Choroid plexus epithelial cell (primary cell): ENCODE data around the gene TLR6.

ENCODE experiments used
- DNase-seq: peaks from one replicate; pipeline ENCODE4 v3.0.0-alpha.2; 2010; ENCODE audit warnings: low read depth
- H3K4me3 ChIP-seq: 2 replicates; pipeline ENCODE4 v1.5.1; 2011; ENCODE audit warnings: low read depth, mild to moderate bottlenecking, control low read depth, low read length, moderate library complexity
- CTCF ChIP-seq: conservative IDR thresholded peaks from 2 replicates; pipeline ENCODE4 v1.5.1; 2011; ENCODE audit warnings: low read depth, mild to moderate bottlenecking, control low read depth, inconsistent platforms, low read length, moderate library complexity

Gene TLR6

GRCh38 chr4:38837849-38838248 lies 18.8 kb downstream of the TLR6 start:
- H3K4me3 ChIP-seq: no peak overlapping the region
- DNase-seq: peak; percentile 56
- TF ChIP-seq CTCF: no peak

- DNase-seq: no peak
- TF ChIP-seq CTCF: no peak
- H3K4me3 ChIP-seq: no peak overlapping the region
Measured at GRCh38 chr4:38837334-38837733, 19.3 kb downstream of the TLR6 start.

DNA sequence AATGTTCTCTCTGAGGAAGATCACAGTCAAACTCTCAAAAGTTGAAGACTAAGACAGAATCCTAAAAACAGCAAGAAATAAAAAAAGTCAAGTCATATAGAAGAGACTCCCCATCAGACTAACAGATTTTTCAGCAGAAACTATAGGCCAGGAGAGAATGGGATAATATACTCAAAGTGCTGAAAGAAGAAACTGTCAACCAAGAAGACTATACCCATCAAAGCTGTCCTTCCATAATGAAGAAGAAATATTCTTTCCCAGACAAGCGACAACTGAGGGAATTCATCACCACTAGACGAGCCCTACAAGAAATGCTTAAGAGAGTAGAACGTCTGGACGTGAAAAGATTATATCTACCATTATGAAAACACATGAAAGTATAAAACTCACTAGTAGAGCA lies 22.0 kb downstream of the TLR6 start:
- no peak for DNase-seq
- no peak overlapping the region for H3K4me3 ChIP-seq
- TF ChIP-seq CTCF: no peak

- H3K4me3 ChIP-seq: no peak overlapping the region
- peak; percentile 25 for TF ChIP-seq CTCF
- DNase-seq: no peak
Measured at GRCh38 chr4:38832624-38833528, 23.7 kb downstream of the TLR6 start.

GRCh38 chr4:38832206-38832605 lies 24.4 kb downstream of the TLR6 start:
- no peak for TF ChIP-seq CTCF
- no peak for DNase-seq
- no peak overlapping the region for H3K4me3 ChIP-seq

DNA sequence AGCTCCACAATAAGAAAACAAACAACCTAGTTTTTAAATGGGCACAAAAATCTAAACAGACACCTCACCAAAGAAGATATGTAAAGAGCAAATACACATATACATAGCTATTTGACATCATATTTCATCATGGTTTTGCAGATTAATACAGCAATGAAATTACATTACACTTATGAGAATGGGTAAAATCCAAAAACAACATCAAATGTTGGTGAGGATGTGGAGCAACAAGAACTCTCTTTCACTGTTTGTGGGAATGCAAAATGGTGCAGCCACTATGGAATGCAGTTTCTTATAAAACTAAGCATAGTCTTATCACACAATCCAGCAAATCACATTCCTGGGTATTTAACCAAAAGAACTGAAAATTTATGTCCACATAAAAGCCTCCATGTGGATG lies 25.0 kb downstream of the TLR6 start:
- no peak for TF ChIP-seq CTCF
- H3K4me3 ChIP-seq: no peak overlapping the region
- peak; percentile 26 for DNase-seq

DNA sequence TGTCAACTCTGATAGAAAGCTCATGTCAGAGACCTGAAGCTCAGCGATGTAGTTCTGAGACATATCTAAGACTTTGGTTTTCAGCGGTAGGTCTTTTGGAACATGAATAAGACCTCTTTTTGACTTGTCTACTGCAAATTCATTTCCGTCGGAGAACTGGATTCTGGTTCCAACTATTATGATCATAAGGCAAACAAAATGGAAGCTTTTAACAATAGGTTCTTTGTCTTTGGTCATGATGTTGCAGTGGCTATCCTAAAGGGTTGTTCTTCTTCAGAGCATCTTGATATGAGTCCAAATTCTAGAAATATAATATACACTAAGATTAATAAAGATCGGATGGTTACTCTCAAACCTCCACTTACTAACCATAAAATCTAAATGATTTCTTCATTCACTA lies 27.4 kb downstream of the TLR6 start:
- DNase-seq: no peak
- no peak for TF ChIP-seq CTCF
- H3K4me3 ChIP-seq: no peak overlapping the region
